ENCODE data around the gene VTN.

DNA sequence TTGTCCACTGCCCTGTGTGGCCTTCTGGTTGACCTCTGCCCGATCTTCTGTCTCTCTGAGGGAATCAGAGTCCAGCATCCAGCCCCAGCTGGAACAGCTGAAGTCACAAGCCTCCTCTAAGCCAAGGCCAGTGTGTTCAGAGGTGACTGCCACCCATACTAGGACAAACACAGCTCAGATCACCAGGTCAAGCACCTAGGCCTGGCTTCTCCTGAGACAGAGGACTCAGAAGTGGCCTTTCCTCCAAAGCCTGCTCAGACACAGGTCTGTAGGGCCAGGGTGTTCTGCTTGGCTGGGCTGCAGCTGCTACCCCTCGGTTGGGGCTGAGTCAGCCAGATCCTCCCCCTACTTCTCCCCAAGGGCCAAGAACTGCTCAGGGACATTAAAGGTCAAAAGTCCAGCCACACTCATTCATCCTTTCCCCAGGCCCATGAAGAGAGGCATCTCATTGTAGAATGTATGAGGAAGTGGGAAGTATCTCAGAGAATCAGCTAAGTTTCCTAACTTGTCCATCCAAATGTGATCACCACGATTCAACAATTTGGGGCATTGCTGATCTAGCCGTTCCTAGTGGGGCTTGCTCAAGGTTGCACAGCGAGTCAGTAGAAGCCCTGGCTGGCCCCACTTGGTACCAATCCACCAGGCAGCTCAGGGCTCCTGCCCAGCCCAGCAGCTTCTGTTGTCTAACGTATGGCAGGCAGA is 28.3 kb upstream of the VTN start:
- no peak for TF ChIP-seq POLR2AphosphoS5 (IDR thresholded peaks at IDR 0.05)
- TF ChIP-seq, protein P1, sequence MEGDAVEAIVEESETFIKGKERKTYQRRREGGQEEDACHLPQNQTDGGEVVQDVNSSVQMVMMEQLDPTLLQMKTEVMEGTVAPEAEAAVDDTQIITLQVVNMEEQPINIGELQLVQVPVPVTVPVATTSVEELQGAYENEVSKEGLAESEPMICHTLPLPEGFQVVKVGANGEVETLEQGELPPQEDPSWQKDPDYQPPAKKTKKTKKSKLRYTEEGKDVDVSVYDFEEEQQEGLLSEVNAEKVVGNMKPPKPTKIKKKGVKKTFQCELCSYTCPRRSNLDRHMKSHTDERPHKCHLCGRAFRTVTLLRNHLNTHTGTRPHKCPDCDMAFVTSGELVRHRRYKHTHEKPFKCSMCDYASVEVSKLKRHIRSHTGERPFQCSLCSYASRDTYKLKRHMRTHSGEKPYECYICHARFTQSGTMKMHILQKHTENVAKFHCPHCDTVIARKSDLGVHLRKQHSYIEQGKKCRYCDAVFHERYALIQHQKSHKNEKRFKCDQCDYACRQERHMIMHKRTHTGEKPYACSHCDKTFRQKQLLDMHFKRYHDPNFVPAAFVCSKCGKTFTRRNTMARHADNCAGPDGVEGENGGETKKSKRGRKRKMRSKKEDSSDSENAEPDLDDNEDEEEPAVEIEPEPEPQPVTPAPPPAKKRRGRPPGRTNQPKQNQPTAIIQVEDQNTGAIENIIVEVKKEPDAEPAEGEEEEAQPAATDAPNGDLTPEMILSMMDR (IDR thresholded peaks at IDR 0.05; ENCODE audit: poor library complexity, severe bottlenecking), result no peak
- TF ChIP-seq TAF1 (IDR thresholded peaks at IDR 0.05; ENCODE audit: low read depth), result no peak
- TF ChIP-seq EP300 (conservative IDR thresholded peaks at IDR 0.05; ENCODE audit: poor library complexity, severe bottlenecking), result no peak
- TF ChIP-seq RAD21 (conservative IDR thresholded peaks at IDR 0.05), result no peak
- no peak for TF ChIP-seq EZH2 (IDR thresholded peaks at IDR 0.05; ENCODE audit: borderline replicate concordance, insufficient read depth, low read length, poor library complexity, severe bottlenecking)
- no peak for TF ChIP-seq SMC3 (conservative IDR thresholded peaks at IDR 0.05; ENCODE audit: poor library complexity)
- no peak for TF ChIP-seq REST (IDR thresholded peaks at IDR 0.05; ENCODE audit: borderline replicate concordance)
- no peak for TF ChIP-seq MXI1 (conservative IDR thresholded peaks at IDR 0.05; ENCODE audit: poor library complexity, severe bottlenecking)
